Mesothelial cell of epicardium (in vitro differentiated cells): ENCODE data around the gene STYX. TPM values are rescaled to one million over a fixed set of nuclear protein-coding genes. Genes with fewer than 3 reads are reported as not detected.

Source experiments
- DNase-seq, 2 experiments: peaks; one replicate each; pipeline ENCODE4 v3.0.0; 2021; ENCODE audit warnings: low spot score in 2 of 2; ENCODE audit not compliant: unreplicated experiment in 2 of 2
- H3K27ac Mint-ChIP-seq: 2 replicates; pipeline ENCODE4 v1.8.0; 2021; ENCODE audit warnings: mixed read lengths
- H3K27me3 Mint-ChIP-seq: 2 replicates; pipeline ENCODE4 v1.8.0; 2021; ENCODE audit warnings: low read depth, mixed read lengths
- H3K36me3 Mint-ChIP-seq: 2 replicates; pipeline ENCODE4 v1.8.0; 2021; ENCODE audit warnings: mixed read lengths
- H3K4me1 Mint-ChIP-seq: 2 replicates; pipeline ENCODE4 v1.8.0; 2021; ENCODE audit warnings: mixed read lengths
- H3K4me3 Mint-ChIP-seq: 2 replicates; pipeline ENCODE4 v1.8.0; 2021; ENCODE audit warnings: mild to moderate bottlenecking, moderate library complexity, mixed read lengths
- H3K9me3 Mint-ChIP-seq: 2 replicates; pipeline ENCODE4 v1.8.0; 2021; ENCODE audit warnings: mixed read lengths
- CTCF ChIP-seq: fragments of 200-600 bp; sonication (generic); IDR thresholded peaks from one replicate; pipeline ENCODE4 v1.5.0; 2021; ENCODE audit warnings: antibody characterized with exemption; ENCODE audit not compliant: unreplicated experiment
- total RNA-seq: library from RNA; stranded (reverse); gene quantifications from 3 replicates; pipeline ENCODE4 v1.2.1, GENCODE V29; 2021

The STYX gene
- total RNA-seq, 1 donor from 2014 or later: 11.4 TPM

- Mint-ChIP-seq H3K9me3 (no peaks in the 10 kb centered on the region), H3K27me3 (no peaks in the 10 kb centered on the region), H3K4me1 (peaks cover 31% of the 10 kb centered on the region), H3K27ac (no peak overlapping the region), H3K36me3 (no peaks in the 10 kb centered on the region), H3K4me3 (no peak overlapping the region)
- DNase-seq: no peak
- TF ChIP-seq CTCF: no peak
Observed at GRCh38 chr14:52693036-52693435, 36.9 kb upstream of the STYX start.

- Mint-ChIP-seq H3K27ac (no peak overlapping the region), H3K27me3 (no peaks in the 10 kb centered on the region), H3K36me3 (no peaks in the 10 kb centered on the region), H3K4me1 (peaks cover 31% of the 10 kb centered on the region), H3K9me3 (no peaks in the 10 kb centered on the region), H3K4me3 (peak overlapping the region; percentile 4)
- no peak for TF ChIP-seq CTCF
- no peak for DNase-seq
Observed at GRCh38 chr14:52693532-52693931, 36.4 kb upstream of the STYX start.

- H3K36me3 Mint-ChIP-seq: no peaks in the 10 kb centered on the region
- H3K4me1 Mint-ChIP-seq: peaks cover 31% of the 10 kb centered on the region
- H3K27me3 Mint-ChIP-seq: no peaks in the 10 kb centered on the region
- no peak for TF ChIP-seq CTCF
- H3K9me3 Mint-ChIP-seq: no peaks in the 10 kb centered on the region
- peak overlapping the region; percentile 95 for H3K27ac Mint-ChIP-seq
- H3K4me3 Mint-ChIP-seq: peak overlapping the region; percentile 91
- peak; percentile 41 to 51 for DNase-seq
Observed at GRCh38 chr14:52694761-52695480, 35.0 kb upstream of the STYX start.

GRCh38 chr14:52695481-52696091, 34.4 kb upstream of the STYX start, which contains the start of gene ERO1A:
Gene ERO1A, minus strand, starts transcription at chr14:52695558. Its CDS starts 77 bp downstream, at chr14:52695481.
- no peak for TF ChIP-seq CTCF
- peak; percentile 57 to 76 for DNase-seq
- Mint-ChIP-seq H3K27ac (peak within 1 kb of the TSS; percentile 95), H3K36me3 (no peaks in the 10 kb centered on the region), H3K9me3 (no peaks in the 10 kb centered on the region), H3K4me1 (peaks cover 31% of the 10 kb centered on the region), H3K27me3 (no peaks in the 10 kb centered on the region), H3K4me3 (peak within 1 kb of the TSS; percentile 91)

- peaks cover 6% of the 10 kb centered on the region for H3K4me1 Mint-ChIP-seq
- TF ChIP-seq CTCF: no peak
- no peak for DNase-seq
- H3K27me3 Mint-ChIP-seq: no peaks in the 10 kb centered on the region
- no peaks in the 10 kb centered on the region for H3K36me3 Mint-ChIP-seq
- no peak overlapping the region for H3K27ac Mint-ChIP-seq
- H3K4me3 Mint-ChIP-seq: no peak overlapping the region
- H3K9me3 Mint-ChIP-seq: no peaks in the 10 kb centered on the region
Observed at GRCh38 chr14:52700701-52701172, 29.2 kb upstream of the STYX start.
